HEK293 (cell line): ENCODE data around the gene RBM19.

Source experiments
- CTCF ChIA-PET: fragments of 350-600 bp; formaldehyde crosslinking; extraction: SDS; loops from one replicate; lab custom pipeline; 2021; ENCODE audit warnings: antibody characterized with exemption; lab: Yijun Ruan, JAX
- POLR2A ChIA-PET: fragments of 300-600 bp; formaldehyde crosslinking; extraction: SDS; loops from one replicate; lab custom pipeline; 2020; ENCODE audit warnings: antibody characterized with exemption, inconsistent platforms; lab: Yijun Ruan, JAX
- H3K27ac ChIP-seq: fragments of 200-500 bp; sonication (Bioruptor generic); 2 replicates; pipeline ENCODE4 v1.5.1; 2014; ENCODE audit warnings: low read depth, low read length, control low read depth, inconsistent platforms; ENCODE audit errors: extremely low read depth
- H3K36me3 ChIP-seq, 2 experiments: fragments of 200-500 bp in 1 of 2; sonication (Bioruptor generic) in 1 of 2; 1 replicate in 1 of 2; 2 replicates in 1 of 2; pipeline ENCODE4 v1.5.1; 2014 to 2017; ENCODE audit warnings: inconsistent platforms in 2 of 2, low read length in 2 of 2; ENCODE audit not compliant: control insufficient read depth in 2 of 2, insufficient read depth in 1 of 2
- H3K4me1 ChIP-seq: fragments of 200-500 bp; sonication (Bioruptor generic); 2 replicates; pipeline ENCODE4 v1.5.1; 2014; ENCODE audit warnings: mild to moderate bottlenecking, low read length, inconsistent platforms; ENCODE audit not compliant: control insufficient read depth, insufficient read depth
- H3K4me3 ChIP-seq: 2 replicates; pipeline ENCODE4 v1.5.1; 2011; ENCODE audit warnings: low read depth, mild to moderate bottlenecking, control low read depth, low read length, moderate library complexity
- H3K9me3 ChIP-seq: fragments of 200-500 bp; sonication (Bioruptor generic); 2 replicates; pipeline ENCODE4 v1.5.1; 2014; ENCODE audit warnings: low read depth, low read length, inconsistent platforms; ENCODE audit not compliant: control insufficient read depth, insufficient read depth
- GLIS2 ChIP-seq: fragments of 450-650 bp; formaldehyde crosslinking; IDR thresholded peaks from 2 replicates; pipeline ENCODE4 v1.5.1; 2016; ENCODE audit warnings: missing biosample characterization, missing genetic modification characterization
- KLF1 ChIP-seq: fragments of 450-650 bp; formaldehyde crosslinking; IDR thresholded peaks from 2 replicates; pipeline ENCODE4 v1.5.1; 2016; ENCODE audit warnings: missing biosample characterization, missing genetic modification characterization
- KLF7 ChIP-seq: fragments of 450-650 bp; formaldehyde crosslinking; IDR thresholded peaks from 2 replicates; pipeline ENCODE4 v1.5.1; 2016; ENCODE audit warnings: missing biosample characterization, missing genetic modification characterization, borderline replicate concordance
- MZF1 ChIP-seq: fragments of 450-650 bp; formaldehyde crosslinking; IDR thresholded peaks from 2 replicates; pipeline ENCODE4 v1.5.1; 2017; ENCODE audit warnings: missing biosample characterization, missing genetic modification characterization, borderline replicate concordance
- SALL2 ChIP-seq: fragments of 450-650 bp; formaldehyde crosslinking; IDR thresholded peaks from 2 replicates; pipeline ENCODE4 v1.5.0; 2017; ENCODE audit warnings: missing biosample characterization, mild to moderate bottlenecking, missing genetic modification characterization, borderline replicate concordance
- SCRT1 ChIP-seq: fragments of 450-650 bp; formaldehyde crosslinking; IDR thresholded peaks from 2 replicates; pipeline ENCODE4 v1.5.1; 2016; ENCODE audit warnings: missing biosample characterization, missing genetic modification characterization, borderline replicate concordance
- SCRT2 ChIP-seq: fragments of 450-650 bp; formaldehyde crosslinking; IDR thresholded peaks from 2 replicates; pipeline ENCODE4 v1.5.1; 2016; ENCODE audit warnings: missing biosample characterization, missing genetic modification characterization
- SP2 ChIP-seq: fragments of 450-650 bp; formaldehyde crosslinking; IDR thresholded peaks from 2 replicates; pipeline ENCODE4 v1.5.1; 2016; ENCODE audit warnings: missing biosample characterization, missing genetic modification characterization
- ZBTB8A ChIP-seq: fragments of 450-650 bp; formaldehyde crosslinking; IDR thresholded peaks from 2 replicates; pipeline ENCODE4 v1.5.1; 2016; ENCODE audit warnings: missing biosample characterization, missing genetic modification characterization
- ZFHX2 ChIP-seq: fragments of 450-650 bp; formaldehyde crosslinking; conservative IDR thresholded peaks from 2 replicates; pipeline ENCODE4 v1.5.1; 2016; ENCODE audit warnings: missing biosample characterization, missing genetic modification characterization
- ZFP41 ChIP-seq: fragments of 450-650 bp; formaldehyde crosslinking; IDR thresholded peaks from 2 replicates; pipeline ENCODE4 v1.5.1; 2016; ENCODE audit warnings: missing biosample characterization, missing genetic modification characterization, borderline replicate concordance
- ZNF140 ChIP-seq: fragments of 450-650 bp; formaldehyde crosslinking; IDR thresholded peaks from 2 replicates; pipeline ENCODE4 v1.5.1; 2016; ENCODE audit warnings: missing biosample characterization, missing genetic modification characterization
- ZNF16 ChIP-seq: fragments of 450-650 bp; formaldehyde crosslinking; IDR thresholded peaks from 2 replicates; pipeline ENCODE4 v1.5.1; 2016; ENCODE audit warnings: low read depth, missing biosample characterization, missing genetic modification characterization
- ZNF423 ChIP-seq: fragments of 450-650 bp; formaldehyde crosslinking; IDR thresholded peaks from 2 replicates; pipeline ENCODE4 v1.5.1; 2016; ENCODE audit warnings: missing biosample characterization, missing genetic modification characterization
- ZNF548 ChIP-seq: fragments of 450-650 bp; formaldehyde crosslinking; IDR thresholded peaks from 2 replicates; pipeline ENCODE4 v1.5.1; 2016; ENCODE audit warnings: missing biosample characterization, missing genetic modification characterization
- ZNF768 ChIP-seq: fragments of 450-650 bp; formaldehyde crosslinking; IDR thresholded peaks from 2 replicates; pipeline ENCODE4 v1.5.1; 2018; ENCODE audit warnings: missing biosample characterization, mild to moderate bottlenecking, missing genetic modification characterization
- ZSCAN5A ChIP-seq: fragments of 450-650 bp; formaldehyde crosslinking; IDR thresholded peaks from 2 replicates; pipeline ENCODE4 v1.5.1; 2016; ENCODE audit warnings: missing biosample characterization, missing genetic modification characterization
- TF ChIP-seq, protein P1 (sequence below): fragments of 450-650 bp; formaldehyde crosslinking; IDR thresholded peaks from 2 replicates; pipeline ENCODE4 v1.5.1; 2017; ENCODE audit warnings: missing biosample characterization, missing genetic modification characterization

Gene RBM19

GRCh38 chr12:113840401-113841042 is 125.6 kb downstream of the RBM19 start:
- CTCF ChIA-PET: interaction anchor here (0.6 to 1.0 kb wide), 2 partner anchors 10 to 111 kb away, joined by 3 to 4 read pairs; no protein-coding TSS in a partner anchor
- peaks cover 0 to 13% of the 10 kb centered on the region in 2 experiments; a peak in 1 of 3 replicates for H3K36me3 ChIP-seq
- TF ChIP-seq SP2 (tag by site-specific recombination) (no peak), SCRT1 (tag by site-specific recombination) (peak; percentile 82; the same call in 1 of the 2 replicates), ZNF16 (tag by site-specific recombination) (no peak), KLF1 (tag by site-specific recombination) (no peak), ZNF140 (tag by site-specific recombination) (no peak), SCRT2 (tag by site-specific recombination) (peak; percentile 85), ZFHX2 (tag by site-specific recombination) (no peak), ZBTB8A (tag by site-specific recombination) (no peak), ZNF548 (tag by site-specific recombination) (no peak), ZSCAN5A (tag by site-specific recombination) (no peak), SALL2 (tag by site-specific recombination) (no peak), MZF1 (tag by site-specific recombination) (no peak)
- H3K4me1 ChIP-seq: no peaks in the 10 kb centered on the region
- POLR2A ChIA-PET: no interaction called here
- no peaks in the 10 kb centered on the region for H3K9me3 ChIP-seq
- H3K27ac ChIP-seq: no peak overlapping the region
- no peak overlapping the region for H3K4me3 ChIP-seq

- no peak overlapping the region for H3K4me3 ChIP-seq
- TF ChIP-seq ZNF423: no peak
- no peaks in the 10 kb centered on the region for H3K9me3 ChIP-seq
- POLR2A ChIA-PET: no interaction called here
- H3K27ac ChIP-seq: no peak overlapping the region
- no peaks in the 10 kb centered on the region for H3K4me1 ChIP-seq
- H3K36me3 ChIP-seq: peaks cover 0 to 7% of the 10 kb centered on the region in 2 experiments; a peak in 1 of 3 replicates
- CTCF ChIA-PET: no interaction called here
Measured at GRCh38 chr12:113838896-113839295, 127.2 kb downstream of the RBM19 start.

GRCh38 chr12:113837528-113838296 is 128.4 kb downstream of the RBM19 start:
- no peak overlapping the region for H3K27ac ChIP-seq
- no peak overlapping the region for H3K4me3 ChIP-seq
- ChIA-PET POLR2A (no interaction called here), CTCF (interaction anchor here (0.8 kb wide), 1 partner anchor 190 kb away, joined by 3 read pairs; no protein-coding TSS in a partner anchor)
- no peaks in the 10 kb centered on the region for H3K4me1 ChIP-seq
- no peaks in the 10 kb centered on the region for H3K36me3 ChIP-seq
- no peak for TF ChIP-seq GLIS2
- peak; percentile 41; the same call in 1 of the 2 replicates for TF ChIP-seq ZNF768
- TF ChIP-seq KLF7 (tag by site-specific recombination): no peak
- H3K9me3 ChIP-seq: no peaks in the 10 kb centered on the region

- H3K36me3 ChIP-seq: no peaks in the 10 kb centered on the region
- no peaks in the 10 kb centered on the region for H3K4me1 ChIP-seq
- CTCF ChIA-PET: interaction anchor here (0.8 kb wide), 1 partner anchor 189 kb away, joined by 3 read pairs; no protein-coding TSS in a partner anchor
- POLR2A ChIA-PET: no interaction called here
- no peaks in the 10 kb centered on the region for H3K9me3 ChIP-seq
- H3K27ac ChIP-seq: no peak overlapping the region
- no peak for TF ChIP-seq ZFP41 (tag by site-specific recombination)
- TF ChIP-seq, protein P1, sequence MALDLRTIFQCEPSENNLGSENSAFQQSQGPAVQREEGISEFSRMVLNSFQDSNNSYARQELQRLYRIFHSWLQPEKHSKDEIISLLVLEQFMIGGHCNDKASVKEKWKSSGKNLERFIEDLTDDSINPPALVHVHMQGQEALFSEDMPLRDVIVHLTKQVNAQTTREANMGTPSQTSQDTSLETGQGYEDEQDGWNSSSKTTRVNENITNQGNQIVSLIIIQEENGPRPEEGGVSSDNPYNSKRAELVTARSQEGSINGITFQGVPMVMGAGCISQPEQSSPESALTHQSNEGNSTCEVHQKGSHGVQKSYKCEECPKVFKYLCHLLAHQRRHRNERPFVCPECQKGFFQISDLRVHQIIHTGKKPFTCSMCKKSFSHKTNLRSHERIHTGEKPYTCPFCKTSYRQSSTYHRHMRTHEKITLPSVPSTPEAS (tag by site-specific recombination): peak; percentile 73
- H3K4me3 ChIP-seq: no peak overlapping the region
Measured at GRCh38 chr12:113837084-113837483, 129.0 kb downstream of the RBM19 start.
